Activated gamma-delta T cell treated with Interleukin-2 at 50 U/mL for 16 hours (primary cell): ENCODE data around the gene LRRC28.

Source experiments
- DNase-seq: peaks from one replicate; pipeline ENCODE4 v3.0.0-alpha.2; 2020

Gene LRRC28

DNA sequence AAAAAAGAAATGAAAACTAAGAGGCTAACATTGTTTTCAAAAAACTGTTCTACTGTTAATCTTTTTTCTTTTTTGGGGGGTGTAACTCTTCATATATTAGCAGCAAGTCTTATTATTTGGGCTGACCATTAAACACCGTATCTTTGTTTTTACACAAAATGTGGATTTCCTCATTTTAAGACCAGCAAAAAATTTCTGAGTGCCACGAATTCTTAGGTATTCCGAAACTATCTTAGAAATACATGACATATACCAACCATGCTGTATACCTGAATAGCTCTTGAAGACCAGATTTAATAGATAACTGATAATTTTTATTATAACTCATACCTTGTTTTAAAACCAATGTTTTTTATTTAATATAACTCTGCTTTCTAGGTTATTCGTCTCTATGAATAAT lies 1.3 kb upstream of the LRRC28 start:
- no peak for DNase-seq

- DNase-seq: no peak
Measured at GRCh38 chr15:99250494-99250856, 806 bp upstream of the LRRC28 start.

DNA sequence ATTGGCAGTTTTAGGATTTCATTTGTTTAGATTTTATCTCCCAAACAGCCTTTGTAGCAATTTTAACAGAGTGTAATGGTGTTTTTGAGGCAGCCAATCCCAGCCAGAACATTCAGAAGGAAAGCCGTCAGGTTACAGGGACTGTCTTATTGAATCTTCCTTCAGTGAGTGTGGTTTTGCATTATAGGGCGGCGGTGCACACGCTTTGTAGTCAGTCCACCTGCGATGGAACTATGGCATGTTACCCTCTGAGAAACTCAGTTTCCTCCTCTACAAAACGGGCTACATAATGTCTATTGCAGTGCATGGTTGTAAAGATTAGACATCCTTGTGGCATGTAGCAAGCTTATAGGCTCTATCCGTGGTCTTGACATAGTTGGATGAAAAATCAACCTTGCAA lies 1.0 kb downstream of the LRRC28 start:
- DNase-seq: no peak

- DNase-seq: no peak
Measured at GRCh38 chr15:99253381-99254090, 2.3 kb downstream of the LRRC28 start.

GRCh38 chr15:99257107-99257750 lies 5.9 kb downstream of the LRRC28 start:
- DNase-seq: no peak

DNA sequence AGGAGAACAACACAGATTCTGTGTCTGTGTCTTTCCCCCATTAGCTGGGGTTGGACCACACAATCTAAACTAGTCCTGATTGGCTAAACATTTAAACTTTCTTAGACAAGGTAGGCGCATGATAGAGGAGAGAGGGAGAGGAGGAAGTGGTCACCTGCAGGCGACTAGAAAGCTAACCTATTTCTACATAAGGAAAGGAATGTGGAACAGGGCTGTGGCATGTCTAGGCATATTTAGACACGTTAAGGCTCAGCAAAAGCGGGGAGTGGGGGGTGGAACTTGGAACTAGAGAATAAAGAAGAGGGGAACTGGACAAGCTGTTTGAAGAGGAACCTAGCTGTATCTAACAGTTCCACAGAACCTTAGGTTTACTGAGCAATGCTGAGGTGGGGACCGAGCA lies 12.8 kb downstream of the LRRC28 start:
- DNase-seq: no peak

DNA sequence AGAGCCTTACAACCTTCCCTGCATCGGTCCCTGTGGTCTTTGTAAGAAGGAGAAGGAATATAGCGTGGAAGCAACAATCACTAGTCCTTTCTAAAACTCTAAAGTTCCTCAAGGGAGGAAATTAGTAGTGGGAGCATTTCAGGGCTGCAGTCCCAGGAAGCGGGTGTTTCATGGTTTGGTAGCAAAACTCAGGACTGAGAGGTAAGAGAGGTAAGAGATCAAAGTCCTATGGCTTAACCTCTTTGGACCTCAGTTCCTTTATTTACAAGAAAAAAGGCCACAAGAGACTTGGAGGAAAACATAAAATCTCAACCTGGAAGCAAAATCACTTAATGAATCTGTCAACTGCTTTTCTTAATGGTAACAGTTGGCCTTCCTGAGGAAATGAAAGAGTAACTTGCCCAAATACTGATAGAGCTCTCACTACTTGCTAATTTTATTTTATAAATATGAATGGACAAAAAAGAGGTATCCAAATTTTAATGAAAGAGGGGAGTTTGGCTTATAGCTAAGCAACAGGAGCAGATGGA lies 14.3 kb downstream of the LRRC28 start:
- no peak for DNase-seq

DNA sequence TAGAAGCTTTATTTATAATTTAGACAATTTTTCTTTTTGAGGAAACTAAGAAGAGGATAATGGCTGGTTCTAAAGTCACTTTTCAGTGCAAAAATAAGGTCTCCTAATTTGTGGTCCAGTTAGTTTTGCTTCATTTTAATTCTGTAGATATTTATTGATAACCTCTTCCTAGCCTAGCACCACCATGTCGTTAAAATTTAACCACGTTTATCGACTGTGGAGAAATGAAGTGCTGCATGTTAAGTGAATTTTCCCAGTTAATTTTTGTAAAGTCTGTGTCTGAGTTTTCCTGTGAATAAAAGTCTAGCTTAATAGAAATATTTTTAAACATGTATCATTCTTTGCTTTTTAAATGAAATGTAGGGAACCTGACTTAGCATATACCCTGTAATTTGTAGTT lies 16.7 kb downstream of the LRRC28 start:
- no peak for DNase-seq

- DNase-seq: no peak
Measured at GRCh38 chr15:99268431-99268830, 17.1 kb downstream of the LRRC28 start.

- DNase-seq: no peak
Measured at GRCh38 chr15:99273801-99274200, 22.5 kb downstream of the LRRC28 start.

DNA sequence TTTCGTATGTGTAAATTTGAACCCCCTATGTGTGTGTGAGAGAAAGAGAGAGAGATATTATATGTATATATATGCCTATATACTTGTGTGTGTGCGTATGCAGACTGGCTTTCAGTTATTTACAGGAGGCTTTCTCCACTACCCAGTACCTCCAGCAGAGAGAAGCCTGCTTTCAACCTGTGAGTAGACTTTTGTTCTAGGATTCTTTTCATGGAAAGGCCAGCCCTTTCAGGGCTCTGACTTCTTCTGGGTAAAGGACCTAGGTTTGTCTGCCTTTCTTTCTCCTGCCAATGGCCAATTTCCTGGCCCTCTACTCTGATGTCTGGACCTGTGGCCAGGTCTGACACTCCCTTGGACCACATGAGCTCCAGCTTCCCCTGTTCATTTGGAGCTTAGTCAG lies 23.8 kb downstream of the LRRC28 start:
- DNase-seq: no peak

GRCh38 chr15:99275525-99276128 lies 24.3 kb downstream of the LRRC28 start:
- DNase-seq: no peak

GRCh38 chr15:99279290-99279689 lies 28.0 kb downstream of the LRRC28 start:
- DNase-seq: no peak

DNA sequence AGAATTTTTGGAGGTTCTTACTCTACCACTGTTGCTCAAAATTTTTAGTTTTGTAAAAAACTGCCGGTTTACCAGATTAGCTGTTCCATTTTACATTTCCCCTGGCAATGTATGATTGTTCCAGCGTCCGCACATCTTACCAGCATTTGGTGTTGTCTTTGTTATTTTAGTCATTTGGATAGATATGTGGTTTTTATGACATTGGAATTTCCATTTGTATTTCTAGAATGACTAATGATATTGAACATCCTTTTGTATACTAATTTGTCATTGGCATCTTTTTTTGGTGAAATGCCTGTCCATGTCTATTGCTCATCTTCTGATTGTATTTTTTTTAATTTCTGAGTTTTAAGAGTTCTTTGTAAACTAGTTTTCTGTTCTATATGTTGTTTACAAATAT lies 28.5 kb downstream of the LRRC28 start:
- no peak for DNase-seq

- no peak for DNase-seq
Measured at GRCh38 chr15:99282121-99282520, 30.8 kb downstream of the LRRC28 start.

GRCh38 chr15:99282586-99282985 lies 31.3 kb downstream of the LRRC28 start:
- no peak for DNase-seq

GRCh38 chr15:99283717-99284116 lies 32.4 kb downstream of the LRRC28 start:
- DNase-seq: no peak

DNA sequence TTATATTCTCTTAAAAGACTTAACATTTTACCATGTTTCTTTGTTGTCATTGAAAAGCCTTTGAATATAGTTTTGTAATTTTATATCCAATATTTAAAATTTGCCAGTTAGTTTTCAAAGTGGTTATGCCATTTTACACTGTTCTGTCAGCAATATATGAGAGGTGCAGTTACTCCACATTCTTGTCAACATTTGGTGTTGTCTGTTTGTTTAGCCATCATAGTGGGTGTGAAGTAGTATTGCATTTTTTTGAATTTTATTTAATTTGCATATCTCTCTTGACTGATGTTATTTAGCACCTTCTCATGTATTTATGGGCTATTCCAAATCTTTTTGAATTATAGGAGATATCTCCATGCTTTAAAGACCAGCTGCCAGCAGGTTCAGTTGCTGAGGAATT lies 40.4 kb downstream of the LRRC28 start:
- DNase-seq: no peak

DNA sequence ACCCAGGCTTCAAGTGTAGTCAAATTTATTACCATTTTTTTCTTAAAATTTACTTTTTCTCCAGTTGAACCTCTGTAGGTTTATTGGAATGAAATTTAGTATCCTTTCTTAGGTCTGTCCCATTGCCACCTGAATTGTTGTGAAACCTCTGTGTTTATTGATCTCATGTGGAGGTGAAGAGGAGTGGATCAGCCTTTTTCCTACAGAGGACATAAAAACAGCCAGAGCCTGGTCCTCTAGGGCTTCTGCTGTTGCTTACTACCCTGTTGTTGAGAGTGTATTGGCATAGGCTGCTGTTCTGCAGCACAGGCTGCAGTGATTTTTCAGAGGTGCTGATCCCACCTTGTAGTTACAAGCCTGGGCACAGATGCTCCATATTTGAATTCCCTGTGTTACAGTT lies 44.6 kb downstream of the LRRC28 start:
- DNase-seq: no peak

DNA sequence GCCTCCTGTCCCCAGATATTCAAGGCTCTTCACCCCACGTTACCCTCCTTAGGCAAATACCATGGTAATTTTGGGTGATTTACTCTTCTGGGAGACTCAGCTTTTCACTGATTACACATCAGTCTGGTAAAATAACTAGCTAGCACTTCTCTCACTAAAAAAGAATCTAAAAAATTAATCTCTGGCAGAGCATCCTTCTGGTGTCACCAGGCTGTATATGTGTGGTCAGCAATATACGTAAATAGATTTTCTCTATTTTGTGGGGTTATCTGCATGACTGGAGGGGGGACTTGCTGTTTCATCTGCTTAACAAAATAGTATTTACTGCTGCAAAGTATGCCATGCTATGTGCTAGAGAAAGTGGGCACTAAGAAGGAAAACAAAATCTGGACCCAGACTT lies 45.1 kb downstream of the LRRC28 start:
- DNase-seq: no peak

- no peak for DNase-seq
Measured at GRCh38 chr15:99303907-99304306, 52.6 kb downstream of the LRRC28 start.

DNA sequence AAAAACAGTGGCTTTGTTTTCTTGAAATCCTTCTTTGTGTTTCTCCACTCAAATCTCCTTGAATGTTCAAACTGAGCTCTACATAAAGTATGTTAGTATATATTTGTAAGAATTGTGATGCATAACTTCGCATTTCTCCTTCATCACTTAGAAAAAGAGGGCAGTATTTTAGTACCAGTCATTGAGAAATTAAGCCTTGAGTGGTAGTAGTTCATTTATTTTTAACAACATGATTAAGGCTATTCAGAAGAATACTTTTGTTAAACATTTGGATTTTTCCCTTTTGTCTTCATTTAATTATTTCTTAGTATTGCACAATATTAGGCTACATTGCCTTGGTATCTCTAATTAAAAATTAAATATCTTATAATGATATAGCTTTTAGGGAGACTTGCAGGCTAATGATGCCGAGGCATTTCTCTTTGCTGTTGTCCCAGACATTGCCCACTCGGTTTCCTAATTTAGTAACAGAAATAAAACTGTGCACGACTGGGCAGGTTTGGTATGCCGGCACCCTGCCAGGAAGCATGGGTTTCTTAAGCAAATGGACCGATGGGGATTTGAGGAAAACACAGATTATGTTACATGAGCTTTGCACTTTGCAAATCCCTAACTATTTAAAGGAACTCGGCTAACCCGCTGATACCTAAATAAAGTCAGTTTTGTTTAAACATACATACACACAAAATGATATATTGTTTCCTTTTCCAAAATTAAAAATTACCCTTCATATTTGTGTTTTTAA lies 54.7 kb downstream of the LRRC28 start:
- no peak for DNase-seq

GRCh38 chr15:99306694-99307338 lies 55.5 kb downstream of the LRRC28 start:
- DNase-seq: no peak
